GM12874 (cell line): Measurements from ENCODE around the gene ALCAM.

Source experiments
- CTCF ChIP-seq: IDR thresholded peaks from 2 replicates; pipeline ENCODE4 v1.5.1; 2011; ENCODE audit warnings: low read depth, mild to moderate bottlenecking, control low read depth, low read length, moderate library complexity; ENCODE audit not compliant: insufficient read depth

Gene ALCAM

DNA sequence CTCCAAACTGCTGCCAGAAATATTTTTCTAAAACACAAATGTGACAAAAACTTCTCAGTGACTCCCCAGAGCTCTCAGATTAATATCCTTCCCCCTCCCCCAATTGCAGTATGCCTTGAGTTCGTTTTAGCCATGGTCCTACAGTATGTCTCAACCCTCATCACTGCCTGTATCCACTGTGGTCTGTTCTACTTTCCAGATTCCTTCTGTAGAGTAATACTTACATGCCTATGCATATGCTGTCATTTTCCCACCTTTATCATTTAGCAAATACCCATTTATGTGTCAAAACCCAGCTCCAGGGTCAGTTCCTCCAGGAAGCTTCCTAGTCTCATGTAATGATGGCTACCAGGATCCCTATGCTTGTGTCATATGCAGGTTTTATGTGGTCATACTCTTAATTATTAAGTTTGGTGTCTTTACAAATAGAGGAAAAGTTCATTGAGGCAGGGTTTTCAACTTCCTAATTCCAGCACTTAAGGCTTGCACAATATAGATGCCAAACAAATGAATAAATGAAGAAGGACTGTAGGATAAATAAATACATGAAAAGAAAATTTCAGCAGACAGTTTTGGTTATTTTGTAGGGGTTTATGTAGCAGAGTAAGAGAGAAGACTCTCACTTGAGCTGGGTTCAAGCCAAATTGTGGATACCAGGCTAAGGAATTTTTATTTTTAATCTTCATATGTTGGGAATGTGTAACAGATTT, 170.8 kb downstream of the ALCAM start:
- TF ChIP-seq CTCF: no peak

DNA sequence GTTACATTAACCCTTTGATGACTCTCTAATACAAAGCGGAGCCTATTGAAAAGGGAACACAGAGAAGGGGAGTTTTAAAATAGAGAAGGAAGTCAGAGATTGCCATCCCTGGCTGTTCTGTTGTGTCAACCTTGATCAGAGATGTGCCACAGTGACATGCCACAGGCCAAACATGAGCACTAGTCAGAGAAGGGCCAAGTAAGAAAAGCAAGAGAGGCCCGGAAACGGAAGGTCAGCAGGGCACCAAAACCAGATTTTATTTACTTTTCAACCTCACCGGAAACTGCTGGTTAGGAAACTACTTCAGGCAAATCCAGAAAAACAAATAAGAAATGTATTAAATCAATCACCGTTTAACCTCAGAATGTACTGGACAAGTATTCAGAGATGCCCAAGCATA, 171.8 kb downstream of the ALCAM start:
- TF ChIP-seq CTCF: no peak

GRCh38 chr3:105539897-105540296, 173.2 kb downstream of the ALCAM start:
- TF ChIP-seq CTCF: no peak

DNA sequence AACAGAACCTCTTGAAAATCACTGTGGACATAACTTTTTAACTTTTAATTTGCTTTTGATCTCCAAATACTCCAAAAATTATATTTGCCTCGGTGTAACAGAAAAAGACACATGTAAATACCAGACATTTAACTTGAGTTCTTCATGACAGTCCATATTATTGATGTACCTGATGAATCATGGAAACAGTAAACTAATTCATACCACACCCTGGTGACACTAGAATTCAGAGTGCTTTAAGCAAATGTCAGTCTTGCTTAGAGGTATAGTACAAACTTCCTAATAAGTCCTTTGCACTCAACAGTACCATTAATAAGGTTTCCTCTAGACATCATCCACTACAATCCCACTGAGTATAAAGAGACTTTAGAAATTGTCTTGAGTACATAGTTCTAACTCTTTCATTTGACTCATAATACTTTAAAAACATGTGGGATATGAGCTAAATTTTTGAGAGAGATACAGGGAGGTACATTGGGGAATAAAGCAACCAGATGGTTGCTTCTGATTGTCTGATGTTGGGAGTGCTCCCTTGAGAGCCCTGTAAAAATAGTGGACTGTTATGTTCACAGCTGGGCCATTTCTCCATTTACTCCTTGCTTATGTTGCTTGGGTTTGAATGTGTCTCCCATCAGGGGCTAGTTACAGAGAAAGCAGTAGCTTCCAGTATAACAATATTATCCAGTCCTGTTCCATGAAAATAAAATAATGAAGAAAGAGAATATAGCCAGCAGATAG, 175.7 kb downstream of the ALCAM start:
- TF ChIP-seq CTCF: no peak

GRCh38 chr3:105545051-105545450, 178.3 kb downstream of the ALCAM start:
- TF ChIP-seq CTCF: no peak

DNA sequence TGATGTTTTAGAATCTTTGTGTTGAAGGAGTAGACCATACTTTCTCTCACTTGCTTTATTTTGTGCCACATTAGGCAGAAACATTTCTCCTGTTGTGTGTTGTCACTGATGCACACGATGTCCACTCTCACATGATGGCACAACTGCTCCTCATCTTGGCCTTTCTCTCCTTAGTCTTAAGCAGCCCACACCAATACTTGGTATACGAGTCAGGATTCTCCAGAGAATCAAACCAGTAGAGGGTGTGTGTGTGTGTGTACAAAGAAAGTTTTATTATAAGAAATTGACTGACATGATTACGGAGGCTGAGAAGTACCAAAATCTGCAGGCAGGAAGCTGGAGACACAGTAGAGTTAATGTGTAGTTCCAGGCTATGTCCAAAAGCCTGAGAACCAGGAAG, 187.1 kb downstream of the ALCAM start:
- TF ChIP-seq CTCF: no peak

DNA sequence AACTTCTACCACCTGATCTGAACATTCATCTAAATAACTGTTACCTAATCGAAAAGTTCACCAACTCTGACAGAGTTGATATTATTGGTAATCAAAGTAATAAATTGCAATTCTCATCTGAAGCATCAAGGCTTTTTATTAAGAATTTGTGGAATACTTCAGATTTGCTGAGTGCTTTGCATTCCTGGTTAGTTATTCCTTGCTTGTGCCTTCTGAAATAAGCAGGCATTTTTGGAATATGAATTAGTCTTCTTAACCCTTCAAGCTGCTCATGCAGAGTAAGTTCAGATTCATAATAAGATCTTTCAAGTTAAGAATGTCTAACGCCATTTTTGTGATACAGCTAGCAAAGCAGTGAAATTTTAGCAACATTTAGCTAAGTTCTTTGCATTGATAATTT, 188.5 kb downstream of the ALCAM start:
- no peak for TF ChIP-seq CTCF
